ENCODE data around the gene INTS7.

The INTS7 gene

DNA sequence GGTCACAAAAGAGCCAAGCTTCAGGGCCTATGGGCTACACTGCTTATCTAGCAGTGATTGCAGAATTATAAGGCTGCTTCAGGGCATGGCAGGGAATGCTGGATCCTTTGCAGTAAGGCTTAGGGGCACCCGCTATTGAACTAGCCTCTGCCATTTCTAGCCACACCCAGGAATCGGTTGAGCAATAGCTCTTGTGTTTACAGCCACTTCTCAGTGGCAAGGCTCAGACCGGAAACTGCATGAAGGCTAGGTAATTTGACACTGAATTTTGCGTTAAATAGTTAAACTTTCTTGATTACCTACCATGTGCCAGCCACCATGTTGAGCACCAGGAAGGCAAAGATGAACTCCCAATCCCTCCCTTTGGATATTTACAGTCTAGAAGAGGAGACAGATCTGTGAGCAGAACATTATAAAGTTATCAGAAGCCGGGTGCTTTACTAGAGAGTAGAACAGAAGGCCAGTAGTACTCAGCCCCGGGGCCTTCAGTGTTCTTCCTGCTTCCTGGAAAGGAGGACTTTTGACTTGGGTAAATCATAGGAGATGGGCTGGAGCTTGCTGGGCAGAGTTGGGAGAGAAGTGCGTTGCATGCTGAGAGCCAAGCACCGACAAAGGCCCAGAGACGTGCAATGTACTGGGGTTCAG lies 106.2 kb downstream of the INTS7 start:
- no peaks in the 10 kb centered on the region for H3K4me1 ChIP-seq

DNA sequence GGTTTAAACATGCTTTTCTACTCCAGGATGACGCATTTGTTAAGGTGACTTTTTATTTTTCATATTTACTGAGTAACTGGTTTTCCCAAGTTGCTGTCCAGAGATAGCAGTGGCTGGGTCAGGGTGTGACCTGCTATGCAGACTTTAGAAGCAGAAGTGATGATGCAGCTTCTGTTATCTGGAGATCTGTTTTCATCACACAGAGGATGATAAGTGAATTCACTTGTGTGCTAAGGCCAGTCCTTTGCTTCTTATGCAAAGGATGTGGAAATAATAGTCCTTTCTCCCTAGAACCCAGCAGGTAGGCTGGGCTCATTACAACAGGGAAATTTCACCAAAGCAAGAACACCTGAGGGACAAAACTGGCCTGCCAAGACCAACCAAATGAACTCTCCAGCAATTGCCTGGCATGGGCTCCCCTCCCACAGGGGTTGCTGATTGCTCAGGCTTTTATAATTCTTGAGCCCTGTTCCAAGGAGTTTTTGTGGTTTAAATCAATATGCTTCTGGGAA lies 107.0 kb downstream of the INTS7 start:
- H3K9me3 ChIP-seq, result no peaks in the 10 kb centered on the region
- H3K4me3 ChIP-seq (ENCODE audit: low read depth, low read length), result no peak overlapping the region
- H3K36me3 ChIP-seq, result no peaks in the 10 kb centered on the region
- TF ChIP-seq, protein P1, sequence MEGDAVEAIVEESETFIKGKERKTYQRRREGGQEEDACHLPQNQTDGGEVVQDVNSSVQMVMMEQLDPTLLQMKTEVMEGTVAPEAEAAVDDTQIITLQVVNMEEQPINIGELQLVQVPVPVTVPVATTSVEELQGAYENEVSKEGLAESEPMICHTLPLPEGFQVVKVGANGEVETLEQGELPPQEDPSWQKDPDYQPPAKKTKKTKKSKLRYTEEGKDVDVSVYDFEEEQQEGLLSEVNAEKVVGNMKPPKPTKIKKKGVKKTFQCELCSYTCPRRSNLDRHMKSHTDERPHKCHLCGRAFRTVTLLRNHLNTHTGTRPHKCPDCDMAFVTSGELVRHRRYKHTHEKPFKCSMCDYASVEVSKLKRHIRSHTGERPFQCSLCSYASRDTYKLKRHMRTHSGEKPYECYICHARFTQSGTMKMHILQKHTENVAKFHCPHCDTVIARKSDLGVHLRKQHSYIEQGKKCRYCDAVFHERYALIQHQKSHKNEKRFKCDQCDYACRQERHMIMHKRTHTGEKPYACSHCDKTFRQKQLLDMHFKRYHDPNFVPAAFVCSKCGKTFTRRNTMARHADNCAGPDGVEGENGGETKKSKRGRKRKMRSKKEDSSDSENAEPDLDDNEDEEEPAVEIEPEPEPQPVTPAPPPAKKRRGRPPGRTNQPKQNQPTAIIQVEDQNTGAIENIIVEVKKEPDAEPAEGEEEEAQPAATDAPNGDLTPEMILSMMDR (IDR thresholded peaks at IDR 0.05; ENCODE audit: low read depth, low read length), result no peak
- no peak for DNase-seq
- no peaks in the 10 kb centered on the region for H3K27me3 ChIP-seq
- H3K4me1 ChIP-seq, result no peaks in the 10 kb centered on the region

More for the DNA sequence above, 106.2 kb downstream of the INTS7 start:
- DNase-seq, result no peak
- no peaks in the 10 kb centered on the region for H3K36me3 ChIP-seq
- no peak overlapping the region for H3K4me3 ChIP-seq (ENCODE audit: low read depth, low read length)
- TF ChIP-seq, protein P1 (IDR thresholded peaks at IDR 0.05; ENCODE audit: low read depth, low read length), result no peak
- no peaks in the 10 kb centered on the region for H3K27me3 ChIP-seq
- no peaks in the 10 kb centered on the region for H3K9me3 ChIP-seq

- TF ChIP-seq, protein P1 (IDR thresholded peaks at IDR 0.05; ENCODE audit: low read depth, low read length), result no peak
- Histone ChIP-seq H3K9me3 (no peaks in the 10 kb centered on the region), H3K4me3 (ENCODE audit: low read depth, low read length) (no peak overlapping the region), H3K27me3 (no peaks in the 10 kb centered on the region), H3K36me3 (no peaks in the 10 kb centered on the region), H3K4me1 (no peaks in the 10 kb centered on the region)
- no peak for DNase-seq
Observed at GRCh38 chr1:211925016-211925415, 110.3 kb downstream of the INTS7 start.

DNA sequence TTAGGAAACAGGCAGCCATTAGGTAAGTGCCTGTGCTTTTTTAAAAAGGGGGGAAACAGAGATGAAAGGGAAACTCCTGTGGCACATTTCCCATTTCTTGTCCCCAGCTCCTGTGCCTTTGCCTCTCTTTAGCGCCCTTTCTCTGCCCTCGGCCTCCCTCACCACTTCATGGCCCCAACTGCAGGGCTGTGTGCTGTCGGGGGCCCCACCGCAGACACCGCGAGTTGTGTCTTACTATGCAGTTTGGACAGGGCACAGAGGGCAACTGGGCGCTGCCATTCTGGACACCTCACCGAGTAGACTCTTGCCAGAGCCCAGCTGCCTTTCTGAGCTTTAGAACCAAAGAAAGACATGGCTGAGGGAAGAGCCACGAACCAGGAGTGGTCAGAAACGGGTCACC lies 111.1 kb downstream of the INTS7 start:
- no peaks in the 10 kb centered on the region for H3K27me3 ChIP-seq
- DNase-seq, result no peak
- H3K36me3 ChIP-seq, result no peaks in the 10 kb centered on the region
- no peaks in the 10 kb centered on the region for H3K4me1 ChIP-seq
- TF ChIP-seq, protein P1 (IDR thresholded peaks at IDR 0.05; ENCODE audit: low read depth, low read length), result no peak
- no peak overlapping the region for H3K4me3 ChIP-seq (ENCODE audit: low read depth, low read length)
- no peaks in the 10 kb centered on the region for H3K9me3 ChIP-seq

DNA sequence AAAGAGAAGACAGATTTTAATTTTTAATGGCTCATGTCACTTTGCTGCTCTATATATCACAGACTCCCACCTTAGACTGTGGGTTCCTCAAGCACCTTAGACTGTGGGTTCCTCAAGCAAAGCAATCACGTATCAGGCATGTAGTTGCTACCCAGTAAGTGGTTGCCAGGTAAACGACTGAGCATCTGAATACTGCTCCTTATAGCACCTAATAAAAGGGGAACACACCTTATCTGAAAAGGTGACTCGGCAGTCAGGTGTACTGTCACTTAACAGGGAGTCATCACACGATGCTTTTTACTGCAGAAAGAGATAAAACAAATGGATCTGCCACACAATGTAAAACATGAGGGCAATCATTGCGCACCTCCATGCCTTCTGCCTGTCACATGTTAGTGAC lies 112.3 kb downstream of the INTS7 start:
- Histone ChIP-seq H3K27me3 (no peaks in the 10 kb centered on the region), H3K36me3 (no peaks in the 10 kb centered on the region), H3K4me1 (no peaks in the 10 kb centered on the region), H3K4me3 (ENCODE audit: low read depth, low read length) (no peak overlapping the region), H3K9me3 (no peaks in the 10 kb centered on the region)
- no peak for DNase-seq
- TF ChIP-seq, protein P1 (IDR thresholded peaks at IDR 0.05; ENCODE audit: low read depth, low read length), result no peak

- Histone ChIP-seq H3K27me3 (no peaks in the 10 kb centered on the region), H3K36me3 (no peaks in the 10 kb centered on the region), H3K4me1 (no peaks in the 10 kb centered on the region), H3K9me3 (no peaks in the 10 kb centered on the region), H3K4me3 (ENCODE audit: low read depth, low read length) (no peak overlapping the region)
- no peak for DNase-seq
- TF ChIP-seq, protein P1 (IDR thresholded peaks at IDR 0.05; ENCODE audit: low read depth, low read length), result no peak
Observed at GRCh38 chr1:211921579-211922095, 113.7 kb downstream of the INTS7 start.

Data from BE2C (cell line).